GM12875 (cell line): ENCODE data around the gene NPAS4.
"Not testable (repeated sequence)": the region's sequence is repeated elsewhere in the genome, so short reads cannot be mapped to it uniquely, and the experiment has no call there.

ENCODE experiments used
- H3K4me3 ChIP-seq: one replicate; pipeline ENCODE4 v1.5.1; 2011; ENCODE audit warnings: low read depth, low read length, control low read depth
- TF ChIP-seq, protein P1 (sequence below): IDR thresholded peaks from 2 replicates; pipeline ENCODE4 v1.5.1; 2011; ENCODE audit warnings: low read depth, mild to moderate bottlenecking, control low read depth, inconsistent platforms, low read length, moderate library complexity, borderline replicate concordance; ENCODE audit not compliant: insufficient read depth

NPAS4 gene

GRCh38 chr11:66420671-66421476 lies at the start of gene NPAS4:
NPAS4 (plus strand) TSS chr11:66421035; CDS start chr11:66421180, 145 bp downstream.
- TF ChIP-seq, protein P1, sequence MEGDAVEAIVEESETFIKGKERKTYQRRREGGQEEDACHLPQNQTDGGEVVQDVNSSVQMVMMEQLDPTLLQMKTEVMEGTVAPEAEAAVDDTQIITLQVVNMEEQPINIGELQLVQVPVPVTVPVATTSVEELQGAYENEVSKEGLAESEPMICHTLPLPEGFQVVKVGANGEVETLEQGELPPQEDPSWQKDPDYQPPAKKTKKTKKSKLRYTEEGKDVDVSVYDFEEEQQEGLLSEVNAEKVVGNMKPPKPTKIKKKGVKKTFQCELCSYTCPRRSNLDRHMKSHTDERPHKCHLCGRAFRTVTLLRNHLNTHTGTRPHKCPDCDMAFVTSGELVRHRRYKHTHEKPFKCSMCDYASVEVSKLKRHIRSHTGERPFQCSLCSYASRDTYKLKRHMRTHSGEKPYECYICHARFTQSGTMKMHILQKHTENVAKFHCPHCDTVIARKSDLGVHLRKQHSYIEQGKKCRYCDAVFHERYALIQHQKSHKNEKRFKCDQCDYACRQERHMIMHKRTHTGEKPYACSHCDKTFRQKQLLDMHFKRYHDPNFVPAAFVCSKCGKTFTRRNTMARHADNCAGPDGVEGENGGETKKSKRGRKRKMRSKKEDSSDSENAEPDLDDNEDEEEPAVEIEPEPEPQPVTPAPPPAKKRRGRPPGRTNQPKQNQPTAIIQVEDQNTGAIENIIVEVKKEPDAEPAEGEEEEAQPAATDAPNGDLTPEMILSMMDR: no peak
- H3K4me3 ChIP-seq: no peak within 1 kb of the TSS

GRCh38 chr11:66371627-66372415 lies 49.0 kb upstream of the NPAS4 start, which contains the start of gene SLC29A2:
SLC29A2 (minus strand) TSS chr11:66371760; CDS start chr11:66371591, 169 bp downstream.
- H3K4me3 ChIP-seq: peak within 1 kb of the TSS; percentile 82
- TF ChIP-seq, protein P1: no peak

DNA sequence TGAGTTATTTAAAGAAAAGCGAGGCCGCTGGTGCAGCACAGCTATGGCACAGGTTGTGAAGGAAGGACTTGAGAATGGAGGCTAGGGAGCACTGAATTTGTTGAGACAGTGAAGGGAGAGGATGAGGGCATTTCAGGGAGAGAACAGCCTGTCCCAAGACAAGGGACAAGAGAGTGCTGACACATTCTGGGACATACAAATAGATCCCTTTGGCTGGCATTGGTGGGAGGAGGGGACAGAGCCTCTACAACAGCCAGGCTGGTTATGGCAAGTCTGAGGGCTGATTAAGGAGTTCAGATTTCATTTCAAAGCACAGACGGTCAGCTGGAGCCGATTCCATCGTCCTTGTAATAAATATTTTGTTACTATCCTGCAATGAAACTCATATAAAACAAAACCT lies 47.6 kb upstream of the NPAS4 start:
- TF ChIP-seq, protein P1: no peak
- H3K4me3 ChIP-seq: no peak overlapping the region

DNA sequence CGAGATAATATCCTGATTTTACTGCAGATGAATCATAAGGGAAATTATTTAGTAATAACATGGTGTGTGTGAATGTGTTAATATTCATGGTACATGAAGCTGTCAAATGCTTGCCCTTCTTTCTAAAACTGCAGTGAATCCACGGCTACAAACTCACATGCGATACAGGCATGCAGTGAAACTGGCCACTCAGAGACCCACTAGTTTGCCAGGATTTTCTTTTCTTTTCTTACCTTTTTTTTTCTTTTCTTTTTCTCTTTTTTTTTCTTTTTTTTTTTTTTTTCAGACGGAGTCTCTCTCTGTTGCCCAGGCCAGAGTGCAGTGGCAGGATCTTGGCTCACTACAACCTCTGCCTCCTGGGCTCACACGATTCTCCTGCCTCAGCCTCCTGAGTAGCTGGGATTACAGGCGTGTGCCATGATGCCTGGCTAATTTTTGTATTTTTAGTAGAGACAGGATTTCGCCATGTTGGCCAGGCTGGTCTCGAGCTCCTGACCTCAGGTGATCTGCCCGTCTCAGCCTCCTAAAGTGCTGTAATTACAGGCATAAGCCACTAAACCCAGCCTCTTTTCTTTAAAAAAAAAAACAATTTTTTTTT lies 47.0 kb upstream of the NPAS4 start:
- H3K4me3 ChIP-seq: not testable (repeated sequence)

DNA sequence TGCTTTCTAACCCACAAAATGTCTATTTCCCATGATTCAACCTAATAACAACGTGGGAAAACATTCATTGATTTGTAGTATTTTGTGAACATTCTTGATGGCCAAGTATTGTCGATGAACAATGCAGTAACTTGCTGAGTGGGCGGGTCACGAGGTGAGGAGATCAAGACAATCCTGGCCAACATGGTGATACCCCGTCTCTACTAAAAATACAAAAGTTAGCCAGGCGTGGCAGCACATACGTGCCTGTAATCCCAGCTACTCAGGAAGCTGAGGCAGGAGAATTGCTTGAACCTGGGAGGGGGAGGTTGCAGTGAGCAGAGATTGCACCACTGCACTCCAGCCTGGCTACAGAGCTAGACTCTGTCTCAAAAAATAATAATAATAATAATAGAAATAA lies 40.6 kb upstream of the NPAS4 start:
- not testable (repeated sequence) for H3K4me3 ChIP-seq

GRCh38 chr11:66384316-66384715 lies 36.5 kb upstream of the NPAS4 start:
- H3K4me3 ChIP-seq: not testable (repeated sequence)

GRCh38 chr11:66386171-66387069 lies 34.4 kb upstream of the NPAS4 start:
- TF ChIP-seq, protein P1: peak; percentile 90
- no peak overlapping the region for H3K4me3 ChIP-seq

- H3K4me3 ChIP-seq: no peak overlapping the region
- TF ChIP-seq, protein P1: peak; percentile 82
These were observed 32.0 kb upstream of the NPAS4 start for GRCh38 chr11:66388780-66389386.
